ENCODE results near the gene BCKDHB. TPM values are rescaled to one million over a fixed set of nuclear protein-coding genes. Genes with fewer than 3 reads are reported as not detected.
"Not testable (repeated sequence)": the region's sequence is repeated elsewhere in the genome, so short reads cannot be mapped to it uniquely, and the experiment has no call there.

The BCKDHB gene
- polyA plus RNA-seq, 6 donors from 2014 or later: 19.6 to 38.0 (median 24.4) TPM

GRCh38 chr6:80294531-80294930 lies 188.1 kb downstream of the BCKDHB start:
- not testable (repeated sequence) for H3K4me1 Mint-ChIP-seq; H3K4me3 Mint-ChIP-seq; H3K27me3 Mint-ChIP-seq; H3K27ac Mint-ChIP-seq; ATAC-seq (ENCODE audit: low read depth in 2 of 2); DNase-seq
- H3K36me3 Mint-ChIP-seq: peaks cover 20 to 32% of the 10 kb centered on the region in 2 donors
- H3K9me3 Mint-ChIP-seq: peaks cover 10 to 51% (median 40%) of the 10 kb centered on the region in 7 donors

- no peak overlapping the region for H3K4me3 Mint-ChIP-seq
- no peak overlapping the region for H3K27ac Mint-ChIP-seq
- peaks cover 0 to 6% (median 4%) of the 10 kb centered on the region in 7 donors for H3K9me3 Mint-ChIP-seq
- DNase-seq (no peak), ATAC-seq (ENCODE audit: low read depth in 2 of 2) (no peak)
- H3K4me1 Mint-ChIP-seq: no peaks in the 10 kb centered on the region
- H3K27me3 Mint-ChIP-seq: no peaks in the 10 kb centered on the region
- H3K36me3 Mint-ChIP-seq: no peaks in the 10 kb centered on the region
These were observed 196.2 kb downstream of the BCKDHB start for GRCh38 chr6:80302716-80303115.

GRCh38 chr6:80304014-80304413 lies 197.5 kb downstream of the BCKDHB start:
- Mint-ChIP-seq H3K4me3 (no peak overlapping the region), H3K27me3 (no peaks in the 10 kb centered on the region), H3K27ac (no peak overlapping the region), H3K36me3 (peaks cover 0 to 3% of the 10 kb centered on the region in 2 donors), H3K4me1 (no peaks in the 10 kb centered on the region), H3K9me3 (peaks cover 0 to 5% (median 2%) of the 10 kb centered on the region in 7 donors)
- DNase-seq (no peak), ATAC-seq (ENCODE audit: low read depth in 2 of 2) (no peak)

GRCh38 chr6:80314531-80314930 lies 208.1 kb downstream of the BCKDHB start:
- H3K4me3 Mint-ChIP-seq: no peak overlapping the region
- no peak for DNase-seq
- H3K27me3 Mint-ChIP-seq: no peaks in the 10 kb centered on the region
- peaks cover 8 to 25% (median 21%) of the 10 kb centered on the region in 7 donors for H3K9me3 Mint-ChIP-seq
- no peak for ATAC-seq (ENCODE audit: low read depth in 2 of 2)
- peaks cover 0 to 14% (median 8%) of the 10 kb centered on the region in 3 donors for H3K4me1 Mint-ChIP-seq
- peaks cover 20 to 35% of the 10 kb centered on the region in 2 donors for H3K36me3 Mint-ChIP-seq
- H3K27ac Mint-ChIP-seq: no peak overlapping the region

GRCh38 chr6:80316686-80317231 lies 210.3 kb downstream of the BCKDHB start:
- Mint-ChIP-seq H3K4me1 (peaks cover 0 to 14% (median 5%) of the 10 kb centered on the region in 3 donors), H3K9me3 (peaks cover 4 to 20% (median 16%) of the 10 kb centered on the region in 7 donors)

GRCh38 chr6:80319196-80319595 lies 212.7 kb downstream of the BCKDHB start:
- no peaks in the 10 kb centered on the region for H3K27me3 Mint-ChIP-seq
- DNase-seq (no peak), ATAC-seq (ENCODE audit: low read depth in 2 of 2) (no peak)
- H3K27ac Mint-ChIP-seq: no peak overlapping the region
- H3K4me1 Mint-ChIP-seq: no peaks in the 10 kb centered on the region
- no peaks in the 10 kb centered on the region for H3K9me3 Mint-ChIP-seq
- H3K4me3 Mint-ChIP-seq: no peak overlapping the region
- peaks cover 0 to 4% of the 10 kb centered on the region in 2 donors for H3K36me3 Mint-ChIP-seq

More at GRCh38 chr6:80316686-80317231, 210.3 kb downstream of the BCKDHB start:
- ATAC-seq (ENCODE audit: low read depth in 2 of 2) (no peak), DNase-seq (no peak)
- no peak overlapping the region for H3K4me3 Mint-ChIP-seq
- H3K27me3 Mint-ChIP-seq: no peaks in the 10 kb centered on the region
- H3K27ac Mint-ChIP-seq: no peak overlapping the region
- H3K36me3 Mint-ChIP-seq: peaks cover 12 to 20% of the 10 kb centered on the region in 2 donors

GRCh38 chr6:80321011-80321410 lies 214.5 kb downstream of the BCKDHB start:
- Mint-ChIP-seq H3K4me1 (no peaks in the 10 kb centered on the region), H3K27ac (no peak overlapping the region), H3K36me3 (peaks cover 0 to 4% of the 10 kb centered on the region in 2 donors), H3K9me3 (no peaks in the 10 kb centered on the region), H3K27me3 (no peaks in the 10 kb centered on the region), H3K4me3 (no peak overlapping the region)
- DNase-seq: no peak
- ATAC-seq (ENCODE audit: low read depth in 2 of 2): no peak

GRCh38 chr6:80325742-80326141 lies 219.3 kb downstream of the BCKDHB start:
- Mint-ChIP-seq H3K4me1 (no peaks in the 10 kb centered on the region), H3K27me3 (no peaks in the 10 kb centered on the region), H3K4me3 (no peak overlapping the region), H3K27ac (no peak overlapping the region), H3K9me3 (no peaks in the 10 kb centered on the region), H3K36me3 (peaks cover 0 to 5% of the 10 kb centered on the region in 2 donors)
- DNase-seq (no peak), ATAC-seq (ENCODE audit: low read depth in 2 of 2) (no peak)

GRCh38 chr6:80328652-80329051 lies 222.2 kb downstream of the BCKDHB start:
- DNase-seq (no peak), ATAC-seq (ENCODE audit: low read depth in 2 of 2) (no peak)
- no peak overlapping the region for H3K27ac Mint-ChIP-seq
- no peaks in the 10 kb centered on the region for H3K27me3 Mint-ChIP-seq
- H3K4me3 Mint-ChIP-seq: no peak overlapping the region
- H3K4me1 Mint-ChIP-seq: no peaks in the 10 kb centered on the region
- peaks cover 0 to 5% of the 10 kb centered on the region in 2 donors for H3K36me3 Mint-ChIP-seq
- H3K9me3 Mint-ChIP-seq: no peaks in the 10 kb centered on the region

- Mint-ChIP-seq H3K4me3 (no peak overlapping the region), H3K36me3 (peaks cover 0 to 5% of the 10 kb centered on the region in 2 donors), H3K27me3 (no peaks in the 10 kb centered on the region), H3K4me1 (no peaks in the 10 kb centered on the region), H3K27ac (no peak overlapping the region), H3K9me3 (no peaks in the 10 kb centered on the region)
- ATAC-seq (ENCODE audit: low read depth in 2 of 2) (no peak), DNase-seq (no peak)
These were observed 223.0 kb downstream of the BCKDHB start for GRCh38 chr6:80329496-80329895.

- Mint-ChIP-seq H3K9me3 (no peaks in the 10 kb centered on the region), H3K4me3 (no peak overlapping the region), H3K27me3 (no peaks in the 10 kb centered on the region), H3K4me1 (no peaks in the 10 kb centered on the region), H3K27ac (no peak overlapping the region), H3K36me3 (peaks cover 0 to 5% of the 10 kb centered on the region in 2 donors)
- no peak for DNase-seq
- no peak for ATAC-seq (ENCODE audit: low read depth in 2 of 2)
These were observed 224.5 kb downstream of the BCKDHB start for GRCh38 chr6:80330961-80331360.

- H3K27ac Mint-ChIP-seq: no peak overlapping the region
- H3K4me1 Mint-ChIP-seq: no peaks in the 10 kb centered on the region
- ATAC-seq (ENCODE audit: low read depth in 2 of 2) (no peak), DNase-seq (no peak)
- H3K36me3 Mint-ChIP-seq: peaks cover 0 to 5% of the 10 kb centered on the region in 2 donors
- no peak overlapping the region for H3K4me3 Mint-ChIP-seq
- H3K27me3 Mint-ChIP-seq: no peaks in the 10 kb centered on the region
- H3K9me3 Mint-ChIP-seq: no peaks in the 10 kb centered on the region
These were observed 225.1 kb downstream of the BCKDHB start for GRCh38 chr6:80331522-80331921.

- Mint-ChIP-seq H3K36me3 (peaks cover 0 to 2% of the 10 kb centered on the region in 2 donors), H3K4me1 (no peaks in the 10 kb centered on the region), H3K9me3 (no peaks in the 10 kb centered on the region), H3K27me3 (no peaks in the 10 kb centered on the region), H3K27ac (no peak overlapping the region), H3K4me3 (no peak overlapping the region)
- no peak for DNase-seq
- ATAC-seq (ENCODE audit: low read depth in 2 of 2): no peak
These were observed 225.5 kb downstream of the BCKDHB start for GRCh38 chr6:80331974-80332373.

- no peaks in the 10 kb centered on the region for H3K36me3 Mint-ChIP-seq
These were observed 226.9 kb downstream of the BCKDHB start for GRCh38 chr6:80333342-80333741.

More at GRCh38 chr6:80333342-80333741, 226.9 kb downstream of the BCKDHB start:
- no peaks in the 10 kb centered on the region for H3K27me3 Mint-ChIP-seq
- H3K4me1 Mint-ChIP-seq: peaks cover 3 to 4% (median 3%) of the 10 kb centered on the region in 3 donors
- no peak overlapping the region for H3K4me3 Mint-ChIP-seq
- no peak for DNase-seq
- no peak for ATAC-seq (ENCODE audit: low read depth in 2 of 2)
- no peaks in the 10 kb centered on the region for H3K9me3 Mint-ChIP-seq
- H3K27ac Mint-ChIP-seq: no peak overlapping the region
